T-helper 2 cell (primary cell): Measurements from ENCODE around the gene CDK5RAP3.
"Not testable (repeated sequence)": the region's sequence is repeated elsewhere in the genome, so short reads cannot be mapped to it uniquely, and the experiment has no call there.

Experiments
- DNase-seq, 5 experiments: peaks; one replicate each; pipeline versions ENCODE4 v3.0.0 to v3.0.0-alpha.2; 2012 to 2022
- total RNA-seq, 2 donors: gene quantifications; one replicate each; lab custom pipeline; 2026; lab: John Stamatoyannopoulos, UW

The CDK5RAP3 gene
- total RNA-seq: 36.5 to 36.8 reads per million in 2 donors

GRCh38 chr17:47970725-47971499 lies at the start of gene CDK5RAP3:
CDK5RAP3 (plus strand) TSS chr17:47971113; CDS start chr17:47971147, 34 bp downstream.
- DNase-seq: peak; percentile 96 to 99 (median 97)

GRCh38 chr17:47924785-47925677 lies 45.9 kb upstream of the CDK5RAP3 start:
- no peak for DNase-seq

GRCh38 chr17:47925678-47925988 lies 45.3 kb upstream of the CDK5RAP3 start:
- DNase-seq: no peak

- no peak for DNase-seq
These were observed 43.0 kb upstream of the CDK5RAP3 start for GRCh38 chr17:47927821-47928400.

- peak in 1 of 5 experiments; percentile 22 for DNase-seq
These were observed 42.5 kb upstream of the CDK5RAP3 start for GRCh38 chr17:47928415-47928814.

GRCh38 chr17:47929218-47930000 lies 41.5 kb upstream of the CDK5RAP3 start:
- DNase-seq: no peak

- no peak for DNase-seq
These were observed 39.1 kb upstream of the CDK5RAP3 start for GRCh38 chr17:47931848-47932247.

GRCh38 chr17:47934856-47935255 lies 36.1 kb upstream of the CDK5RAP3 start:
- no peak for DNase-seq

- not testable (repeated sequence) for DNase-seq
These were observed 35.4 kb upstream of the CDK5RAP3 start for GRCh38 chr17:47935468-47935867.

- DNase-seq: no peak
These were observed 35.0 kb upstream of the CDK5RAP3 start for GRCh38 chr17:47935961-47936360.

- no peak for DNase-seq
These were observed 33.0 kb upstream of the CDK5RAP3 start for GRCh38 chr17:47937941-47938340.

- peak; percentile 76 to 98 (median 90) for DNase-seq
These were observed 29.4 kb upstream of the CDK5RAP3 start, which contains the start of gene PNPO for GRCh38 chr17:47941246-47942095. PNPO (plus strand) TSS chr17:47941571; CDS start chr17:47941676, 105 bp downstream.

GRCh38 chr17:47942096-47942510 lies 28.8 kb upstream of the CDK5RAP3 start:
- DNase-seq: peak in 1 of 5 experiments; percentile 25

- no peak for DNase-seq
These were observed 28.3 kb upstream of the CDK5RAP3 start for GRCh38 chr17:47942568-47942967.

- peak in 2 of 5 experiments; percentile 26 to 46 for DNase-seq
These were observed 25.8 kb upstream of the CDK5RAP3 start for GRCh38 chr17:47945080-47945479.

GRCh38 chr17:47945529-47946508 lies 25.1 kb upstream of the CDK5RAP3 start:
- no peak for DNase-seq

GRCh38 chr17:47946516-47946915 lies 24.4 kb upstream of the CDK5RAP3 start:
- no peak for DNase-seq

- DNase-seq: peak; percentile 26 to 81 (median 55)
These were observed 23.9 kb upstream of the CDK5RAP3 start for GRCh38 chr17:47946929-47947397.

GRCh38 chr17:47948706-47949196 lies 22.2 kb upstream of the CDK5RAP3 start:
- peak in 1 of 5 experiments; percentile 13 for DNase-seq
